Nephron (organoid): ENCODE measurements around the gene XRCC1.

Experiments
- H3K27ac Mint-ChIP-seq, 3 experiments: 2 replicates each; pipeline ENCODE4 v1.8.0; 2020; ENCODE audit warnings: mixed read lengths in 3 of 3, mild to moderate bottlenecking in 2 of 3, moderate library complexity in 1 of 3
- H3K27me3 Mint-ChIP-seq: 2 replicates; pipeline ENCODE4 v1.8.0; 2021; ENCODE audit warnings: low read depth, mild to moderate bottlenecking, moderate library complexity, mixed read lengths
- H3K36me3 Mint-ChIP-seq: 2 replicates; pipeline ENCODE4 v1.8.0; 2020; ENCODE audit warnings: low read depth, mixed read lengths
- H3K4me1 Mint-ChIP-seq: 2 replicates; pipeline ENCODE4 v1.8.0; 2020; ENCODE audit warnings: mixed read lengths
- H3K4me3 Mint-ChIP-seq, 3 experiments: 2 replicates each; pipeline ENCODE4 v1.8.0; 2020; ENCODE audit warnings: mild to moderate bottlenecking in 3 of 3, mixed read lengths in 3 of 3, moderate library complexity in 2 of 3
- H3K9me3 Mint-ChIP-seq: 2 replicates; pipeline ENCODE4 v1.8.0; 2020; ENCODE audit warnings: mixed read lengths
- TF ChIP-seq, protein P1 (sequence below), 3 experiments: fragments of 200-600 bp; sonication (generic); IDR thresholded peaks; one replicate each; pipeline ENCODE4 v1.5.0; 2021; ENCODE audit warnings: antibody characterized with exemption in 3 of 3; ENCODE audit not compliant: unreplicated experiment in 3 of 3

XRCC1 gene

DNA sequence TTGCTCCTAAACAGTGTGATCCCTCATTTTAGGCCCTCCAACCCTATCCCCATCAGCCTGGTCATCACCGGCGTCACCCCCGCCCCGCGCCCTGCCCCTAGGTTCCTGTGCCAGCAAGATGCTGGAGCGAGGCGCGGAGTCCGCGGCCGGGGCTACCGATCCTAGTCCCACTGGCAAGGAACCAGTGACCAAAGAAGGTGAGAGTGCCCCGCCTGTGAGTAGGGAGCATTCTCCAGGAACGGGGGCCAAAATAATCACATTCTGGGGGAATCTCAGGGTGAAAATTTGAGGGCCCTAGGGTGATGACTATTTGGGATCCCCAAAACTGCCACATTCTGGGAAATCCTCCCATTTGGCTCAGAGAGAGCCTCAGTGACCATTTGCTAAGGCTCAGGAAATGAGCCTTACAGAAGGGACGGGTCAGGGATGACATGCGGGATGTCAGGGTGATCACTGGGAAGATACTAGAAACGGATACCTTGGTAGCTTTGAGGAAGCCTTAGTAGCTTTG, 41.0 kb downstream of the XRCC1 start:
- Mint-ChIP-seq H3K27ac (peak overlapping the region; percentile 97 to 100 (median 98)), H3K9me3 (peaks cover 9% of the 10 kb centered on the region), H3K4me3 (peak overlapping the region; percentile 90 to 96 (median 92)), H3K27me3 (no peaks in the 10 kb centered on the region), H3K4me1 (peaks cover 10% of the 10 kb centered on the region), H3K36me3 (peaks cover 33% of the 10 kb centered on the region)
- TF ChIP-seq, protein P1, sequence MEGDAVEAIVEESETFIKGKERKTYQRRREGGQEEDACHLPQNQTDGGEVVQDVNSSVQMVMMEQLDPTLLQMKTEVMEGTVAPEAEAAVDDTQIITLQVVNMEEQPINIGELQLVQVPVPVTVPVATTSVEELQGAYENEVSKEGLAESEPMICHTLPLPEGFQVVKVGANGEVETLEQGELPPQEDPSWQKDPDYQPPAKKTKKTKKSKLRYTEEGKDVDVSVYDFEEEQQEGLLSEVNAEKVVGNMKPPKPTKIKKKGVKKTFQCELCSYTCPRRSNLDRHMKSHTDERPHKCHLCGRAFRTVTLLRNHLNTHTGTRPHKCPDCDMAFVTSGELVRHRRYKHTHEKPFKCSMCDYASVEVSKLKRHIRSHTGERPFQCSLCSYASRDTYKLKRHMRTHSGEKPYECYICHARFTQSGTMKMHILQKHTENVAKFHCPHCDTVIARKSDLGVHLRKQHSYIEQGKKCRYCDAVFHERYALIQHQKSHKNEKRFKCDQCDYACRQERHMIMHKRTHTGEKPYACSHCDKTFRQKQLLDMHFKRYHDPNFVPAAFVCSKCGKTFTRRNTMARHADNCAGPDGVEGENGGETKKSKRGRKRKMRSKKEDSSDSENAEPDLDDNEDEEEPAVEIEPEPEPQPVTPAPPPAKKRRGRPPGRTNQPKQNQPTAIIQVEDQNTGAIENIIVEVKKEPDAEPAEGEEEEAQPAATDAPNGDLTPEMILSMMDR (IDR thresholded peaks at IDR 0.05; ENCODE audit: unreplicated experiment in 3 of 3), result no peak

DNA sequence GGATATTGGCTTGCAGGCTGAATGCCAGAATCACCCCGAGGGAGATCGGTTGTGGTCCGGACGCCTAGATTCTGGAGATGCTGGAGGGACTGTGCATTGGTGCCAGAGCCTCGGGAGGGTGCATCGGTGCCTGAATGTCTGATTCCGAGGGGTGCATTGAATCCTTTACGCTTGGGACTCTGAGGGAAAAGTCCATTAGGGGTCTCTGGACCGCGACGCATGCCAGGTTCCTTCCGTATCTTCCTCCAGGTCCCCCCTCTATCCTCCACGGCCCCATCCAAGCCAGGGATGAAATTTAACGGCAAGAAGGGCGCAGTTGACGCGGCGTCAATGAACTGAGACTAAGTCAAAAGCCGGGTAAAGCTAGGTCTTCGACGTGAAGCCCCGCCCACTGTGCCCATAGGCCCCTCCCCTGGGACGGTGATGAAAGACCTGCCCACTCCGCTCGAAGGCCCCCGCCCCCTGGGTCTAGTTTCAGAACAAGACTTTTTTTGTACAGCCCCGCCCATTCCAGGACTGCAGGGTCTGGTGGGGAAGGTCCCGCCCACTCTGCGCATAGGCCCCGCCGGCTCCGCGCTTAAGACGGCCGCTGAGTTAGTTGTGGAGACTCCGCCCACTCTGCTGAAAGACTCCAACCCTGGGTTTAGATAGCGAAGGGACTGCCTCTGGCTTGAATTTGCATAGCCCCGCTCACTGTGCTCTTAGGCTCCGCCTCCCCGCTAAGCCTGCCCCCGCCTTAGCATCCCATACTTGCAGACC, 41.6 kb downstream of the XRCC1 start:
- Mint-ChIP-seq H3K27ac (peak overlapping the region; percentile 97 to 100 (median 98)), H3K36me3 (peaks cover 26% of the 10 kb centered on the region), H3K4me1 (peaks cover 10% of the 10 kb centered on the region), H3K27me3 (no peaks in the 10 kb centered on the region), H3K4me3 (peak overlapping the region; percentile 90 to 96 (median 92)), H3K9me3 (peaks cover 4% of the 10 kb centered on the region)
- TF ChIP-seq, protein P1 (IDR thresholded peaks at IDR 0.05; ENCODE audit: unreplicated experiment in 3 of 3), result no peak

DNA sequence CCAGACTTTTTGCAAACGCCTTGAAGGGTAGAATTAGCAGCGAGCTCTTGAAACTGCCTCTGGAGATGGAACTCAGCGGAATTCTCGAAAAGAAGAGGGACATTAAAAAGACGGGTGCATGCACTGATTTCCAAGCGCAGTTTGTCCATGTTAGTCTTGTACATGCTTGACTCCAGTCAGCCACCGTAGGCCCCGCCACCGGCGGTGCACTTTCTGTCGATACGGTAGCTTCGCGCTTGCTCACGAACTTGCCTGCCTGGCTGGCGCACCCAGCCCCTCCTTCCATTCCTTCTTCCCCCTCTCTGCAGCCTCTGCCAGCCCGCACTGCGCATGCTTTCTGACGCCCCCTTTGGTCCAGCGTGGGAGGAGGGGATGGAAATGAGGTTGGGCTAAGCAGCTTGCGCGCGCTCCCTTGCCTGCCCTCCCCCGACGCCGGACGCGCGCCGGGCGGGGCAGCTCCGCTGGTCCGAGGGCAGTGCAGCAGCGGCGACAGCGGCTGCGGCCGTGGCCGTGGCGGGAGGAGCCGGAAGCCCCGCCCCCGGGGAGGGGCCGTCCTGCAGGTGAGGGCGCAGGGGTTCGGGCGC, 42.3 kb downstream of the XRCC1 start, which contains the start of gene ZNF575:
Gene ZNF575, plus strand, starts transcription at position 227 of the 584 bp plus-strand sequence. CDS start 1,235 bp downstream, outside the sequence.
- TF ChIP-seq, protein P1 (IDR thresholded peaks at IDR 0.05; ENCODE audit: unreplicated experiment in 3 of 3), result no peak
- H3K4me1 Mint-ChIP-seq, result peaks cover 10% of the 10 kb centered on the region
- H3K4me3 Mint-ChIP-seq, result peak within 1 kb of the TSS; percentile 90 to 96 (median 92)
- no peaks in the 10 kb centered on the region for H3K9me3 Mint-ChIP-seq
- H3K27ac Mint-ChIP-seq, result peak within 1 kb of the TSS; percentile 97 to 100 (median 99)
- peaks cover 20% of the 10 kb centered on the region for H3K36me3 Mint-ChIP-seq
- H3K27me3 Mint-ChIP-seq, result no peaks in the 10 kb centered on the region

DNA sequence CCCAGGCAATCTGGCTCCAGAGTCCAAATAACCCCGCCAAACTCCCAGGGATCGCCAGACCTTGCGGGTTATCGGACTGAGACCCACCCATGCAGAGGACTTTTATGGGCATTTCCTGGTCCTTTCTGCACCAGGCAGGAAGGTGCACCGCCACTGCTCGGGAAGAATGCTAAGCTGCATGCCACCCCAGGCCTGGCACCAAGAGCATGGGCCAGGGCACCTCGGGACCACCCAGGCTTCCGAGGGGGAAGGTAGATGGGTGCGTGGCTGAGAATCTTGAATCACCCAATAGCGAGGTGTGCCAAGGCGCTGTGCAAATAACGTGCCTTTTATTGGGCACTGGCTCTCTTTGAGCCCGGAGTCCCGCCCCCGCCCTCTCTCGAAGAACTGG, 42.8 kb downstream of the XRCC1 start:
- no peaks in the 10 kb centered on the region for H3K27me3 Mint-ChIP-seq
- peak overlapping the region; percentile 88 to 92 (median 90) for H3K4me3 Mint-ChIP-seq
- TF ChIP-seq, protein P1 (IDR thresholded peaks at IDR 0.05; ENCODE audit: unreplicated experiment in 3 of 3), result no peak
- H3K4me1 Mint-ChIP-seq, result peaks cover 10% of the 10 kb centered on the region
- H3K36me3 Mint-ChIP-seq, result peaks cover 16% of the 10 kb centered on the region
- peak overlapping the region; percentile 97 to 100 (median 99) for H3K27ac Mint-ChIP-seq
- no peaks in the 10 kb centered on the region for H3K9me3 Mint-ChIP-seq

DNA sequence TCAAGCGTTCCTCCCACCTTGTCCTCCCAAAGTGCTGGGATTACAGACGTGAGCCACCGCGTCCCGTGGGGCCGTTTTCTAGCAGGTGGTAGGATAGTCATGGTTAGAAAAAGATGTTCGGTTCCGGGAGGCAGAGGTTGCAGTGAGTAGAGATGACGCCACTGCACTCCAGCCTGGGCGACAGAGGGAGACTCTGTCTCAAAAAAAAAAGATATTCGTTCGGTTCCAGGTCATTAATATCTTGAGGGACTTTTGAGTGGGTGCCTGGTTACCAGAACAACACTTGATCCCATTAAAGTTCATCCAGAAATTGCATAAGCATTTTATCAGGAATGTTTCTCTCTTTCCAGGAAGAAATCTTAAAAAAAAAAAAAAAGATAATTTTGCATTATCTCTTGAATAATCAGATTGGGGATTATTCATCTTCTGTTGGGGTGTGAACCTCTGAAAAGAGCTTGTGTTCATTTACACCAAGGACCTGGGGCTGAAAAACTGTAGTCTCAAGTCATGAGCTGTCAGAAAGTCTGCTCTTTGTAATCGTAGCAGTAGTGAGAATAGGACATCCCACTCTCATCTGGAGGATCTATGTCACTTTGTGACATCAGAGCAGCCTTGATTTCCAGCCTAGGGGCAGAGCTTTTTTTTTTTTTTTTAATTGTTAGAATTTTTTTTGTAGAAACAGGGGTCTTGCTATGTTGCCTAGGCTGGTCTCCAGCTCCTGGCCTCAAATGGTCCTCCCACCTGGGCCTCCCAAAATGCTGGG, 47.3 kb downstream of the XRCC1 start:
- TF ChIP-seq, protein P1 (IDR thresholded peaks at IDR 0.05; ENCODE audit: unreplicated experiment in 3 of 3), result no peak
- Mint-ChIP-seq H3K27me3 (no peaks in the 10 kb centered on the region), H3K9me3 (no peaks in the 10 kb centered on the region), H3K36me3 (no peaks in the 10 kb centered on the region), H3K4me3 (peak overlapping the region; percentile 66 to 90 (median 75)), H3K27ac (peak overlapping the region; percentile 41 to 80 (median 43)), H3K4me1 (peaks cover 17% of the 10 kb centered on the region)
